ENCODE data around the gene TP53I13. TPM values are rescaled to one million over a fixed set of nuclear protein-coding genes. Genes with fewer than 3 reads are reported as not detected.

The TP53I13 gene
- total and polyA plus RNA-seq, 2 of the 13 experiments (the other 11 are each of a cell fraction or from before 2014, with no cell fraction given): 16.9 to 25.7 TPM

DNA sequence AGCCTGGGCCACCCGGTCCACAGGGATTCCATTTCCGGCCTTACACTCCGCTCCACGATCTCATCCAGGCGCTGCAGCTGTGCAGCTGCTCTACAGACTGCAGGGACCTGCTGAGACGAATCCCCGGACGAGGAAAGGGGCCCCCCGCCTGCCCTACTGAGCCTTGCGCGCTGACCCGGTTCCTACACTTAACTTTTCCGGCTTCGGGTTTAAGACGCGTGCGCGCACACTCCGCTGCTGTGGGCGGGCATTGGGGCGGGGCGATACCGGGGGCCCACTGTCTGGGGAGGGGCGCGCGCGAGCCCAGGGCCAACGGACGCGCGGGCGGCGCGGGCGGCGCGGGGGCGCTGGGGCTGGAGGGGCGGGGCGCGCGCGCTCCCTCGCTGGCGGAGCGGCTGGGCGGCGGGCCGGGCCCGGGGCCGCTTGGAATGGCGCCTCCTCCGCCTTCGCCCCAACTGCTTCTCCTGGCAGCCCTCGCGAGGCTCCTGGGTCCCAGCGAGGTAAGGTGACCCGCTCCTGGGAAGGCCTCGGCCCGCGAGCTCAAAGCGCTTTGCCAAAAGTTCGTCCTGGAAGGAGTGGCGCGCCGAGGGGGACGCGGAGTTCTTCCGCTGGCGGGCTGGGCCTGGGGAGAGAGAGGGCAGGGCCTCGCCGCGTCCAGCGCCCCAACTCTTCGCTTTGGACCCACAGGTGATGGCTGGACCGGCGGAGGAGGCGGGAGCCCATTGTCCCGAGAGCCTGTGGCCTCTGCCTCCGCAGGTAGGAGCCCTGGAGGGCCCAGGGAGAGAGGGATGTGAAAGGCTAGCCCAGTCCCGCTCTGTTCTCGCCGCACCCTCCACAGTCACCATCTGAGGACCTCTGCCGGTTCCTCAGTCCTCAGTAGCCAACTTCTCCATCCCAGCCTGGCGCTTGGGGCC is at the start of gene TP53I13 (continued):
- TF ChIP-seq, protein P1, sequence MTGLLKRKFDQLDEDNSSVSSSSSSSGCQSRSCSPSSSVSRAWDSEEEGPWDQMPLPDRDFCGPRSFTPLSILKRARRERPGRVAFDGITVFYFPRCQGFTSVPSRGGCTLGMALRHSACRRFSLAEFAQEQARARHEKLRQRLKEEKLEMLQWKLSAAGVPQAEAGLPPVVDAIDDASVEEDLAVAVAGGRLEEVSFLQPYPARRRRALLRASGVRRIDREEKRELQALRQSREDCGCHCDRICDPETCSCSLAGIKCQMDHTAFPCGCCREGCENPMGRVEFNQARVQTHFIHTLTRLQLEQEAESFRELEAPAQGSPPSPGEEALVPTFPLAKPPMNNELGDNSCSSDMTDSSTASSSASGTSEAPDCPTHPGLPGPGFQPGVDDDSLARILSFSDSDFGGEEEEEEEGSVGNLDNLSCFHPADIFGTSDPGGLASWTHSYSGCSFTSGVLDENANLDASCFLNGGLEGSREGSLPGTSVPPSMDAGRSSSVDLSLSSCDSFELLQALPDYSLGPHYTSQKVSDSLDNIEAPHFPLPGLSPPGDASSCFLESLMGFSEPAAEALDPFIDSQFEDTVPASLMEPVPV (CRISPR knock-in tag; IDR thresholded peaks at IDR 0.05): no peak
- TF ChIP-seq U2AF2 (IDR thresholded peaks at IDR 0.05; ENCODE audit: low read depth, low read length): no peak
- TF ChIP-seq, protein P2, sequence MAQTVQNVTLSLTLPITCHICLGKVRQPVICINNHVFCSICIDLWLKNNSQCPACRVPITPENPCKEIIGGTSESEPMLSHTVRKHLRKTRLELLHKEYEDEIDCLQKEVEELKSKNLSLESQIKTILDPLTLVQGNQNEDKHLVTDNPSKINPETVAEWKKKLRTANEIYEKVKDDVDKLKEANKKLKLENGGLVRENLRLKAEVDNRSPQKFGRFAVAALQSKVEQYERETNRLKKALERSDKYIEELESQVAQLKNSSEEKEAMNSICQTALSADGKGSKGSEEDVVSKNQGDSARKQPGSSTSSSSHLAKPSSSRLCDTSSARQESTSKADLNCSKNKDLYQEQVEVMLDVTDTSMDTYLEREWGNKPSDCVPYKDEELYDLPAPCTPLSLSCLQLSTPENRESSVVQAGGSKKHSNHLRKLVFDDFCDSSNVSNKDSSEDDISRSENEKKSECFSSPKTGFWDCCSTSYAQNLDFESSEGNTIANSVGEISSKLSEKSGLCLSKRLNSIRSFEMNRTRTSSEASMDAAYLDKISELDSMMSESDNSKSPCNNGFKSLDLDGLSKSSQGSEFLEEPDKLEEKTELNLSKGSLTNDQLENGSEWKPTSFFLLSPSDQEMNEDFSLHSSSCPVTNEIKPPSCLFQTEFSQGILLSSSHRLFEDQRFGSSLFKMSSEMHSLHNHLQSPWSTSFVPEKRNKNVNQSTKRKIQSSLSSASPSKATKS (CRISPR knock-in tag; IDR thresholded peaks at IDR 0.05): no peak
- TF ChIP-seq ZNF850 (CRISPR knock-in tag; conservative IDR thresholded peaks at IDR 0.05): no peak
- no peak; the same call in 1 of the 2 replicates for TF ChIP-seq ZNF773 (CRISPR knock-in tag; IDR thresholded peaks at IDR 0.05; ENCODE audit: borderline replicate concordance)
- no peak for TF ChIP-seq ZNF660 (CRISPR knock-in tag; IDR thresholded peaks at IDR 0.05; ENCODE audit: borderline replicate concordance, low read depth)
- no peak for TF ChIP-seq HNRNPK (IDR thresholded peaks at IDR 0.05; ENCODE audit: low read depth, low read length, poor library complexity, severe bottlenecking)
- no peak for TF ChIP-seq ZNF792 (CRISPR knock-in tag; IDR thresholded peaks at IDR 0.05)
- TF ChIP-seq ZSCAN22 (CRISPR knock-in tag; IDR thresholded peaks at IDR 0.05): no peak
- TF ChIP-seq ZNF329 (CRISPR knock-in tag; IDR thresholded peaks at IDR 0.05; ENCODE audit: low read depth): no peak
- TF ChIP-seq, protein P3, sequence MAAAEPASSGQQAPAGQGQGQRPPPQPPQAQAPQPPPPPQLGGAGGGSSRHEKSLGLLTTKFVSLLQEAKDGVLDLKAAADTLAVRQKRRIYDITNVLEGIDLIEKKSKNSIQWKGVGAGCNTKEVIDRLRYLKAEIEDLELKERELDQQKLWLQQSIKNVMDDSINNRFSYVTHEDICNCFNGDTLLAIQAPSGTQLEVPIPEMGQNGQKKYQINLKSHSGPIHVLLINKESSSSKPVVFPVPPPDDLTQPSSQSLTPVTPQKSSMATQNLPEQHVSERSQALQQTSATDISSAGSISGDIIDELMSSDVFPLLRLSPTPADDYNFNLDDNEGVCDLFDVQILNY (CRISPR knock-in tag; conservative IDR thresholded peaks at IDR 0.05): no peak
- no peak for TF ChIP-seq NFYC (CRISPR knock-in tag; IDR thresholded peaks at IDR 0.05)
- TF ChIP-seq POLR2AphosphoS2 (IDR thresholded peaks at IDR 0.05; ENCODE audit: low read depth, low read length): no peak
- TF ChIP-seq, protein P4, sequence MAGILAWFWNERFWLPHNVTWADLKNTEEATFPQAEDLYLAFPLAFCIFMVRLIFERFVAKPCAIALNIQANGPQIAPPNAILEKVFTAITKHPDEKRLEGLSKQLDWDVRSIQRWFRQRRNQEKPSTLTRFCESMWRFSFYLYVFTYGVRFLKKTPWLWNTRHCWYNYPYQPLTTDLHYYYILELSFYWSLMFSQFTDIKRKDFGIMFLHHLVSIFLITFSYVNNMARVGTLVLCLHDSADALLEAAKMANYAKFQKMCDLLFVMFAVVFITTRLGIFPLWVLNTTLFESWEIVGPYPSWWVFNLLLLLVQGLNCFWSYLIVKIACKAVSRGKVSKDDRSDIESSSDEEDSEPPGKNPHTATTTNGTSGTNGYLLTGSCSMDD (CRISPR knock-in tag; IDR thresholded peaks at IDR 0.05): no peak
- no peak for TF ChIP-seq ARNT (IDR thresholded peaks at IDR 0.05)
- no peak for TF ChIP-seq CBX5 (CRISPR knock-in tag; IDR thresholded peaks at IDR 0.05; ENCODE audit: borderline replicate concordance)
- TF ChIP-seq, protein P5, sequence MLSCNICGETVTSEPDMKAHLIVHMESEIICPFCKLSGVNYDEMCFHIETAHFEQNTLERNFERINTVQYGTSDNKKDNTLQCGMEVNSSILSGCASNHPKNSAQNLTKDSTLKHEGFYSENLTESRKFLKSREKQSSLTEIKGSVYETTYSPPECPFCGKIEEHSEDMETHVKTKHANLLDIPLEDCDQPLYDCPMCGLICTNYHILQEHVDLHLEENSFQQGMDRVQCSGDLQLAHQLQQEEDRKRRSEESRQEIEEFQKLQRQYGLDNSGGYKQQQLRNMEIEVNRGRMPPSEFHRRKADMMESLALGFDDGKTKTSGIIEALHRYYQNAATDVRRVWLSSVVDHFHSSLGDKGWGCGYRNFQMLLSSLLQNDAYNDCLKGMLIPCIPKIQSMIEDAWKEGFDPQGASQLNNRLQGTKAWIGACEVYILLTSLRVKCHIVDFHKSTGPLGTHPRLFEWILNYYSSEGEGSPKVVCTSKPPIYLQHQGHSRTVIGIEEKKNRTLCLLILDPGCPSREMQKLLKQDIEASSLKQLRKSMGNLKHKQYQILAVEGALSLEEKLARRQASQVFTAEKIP (CRISPR knock-in tag; IDR thresholded peaks at IDR 0.05; ENCODE audit: borderline replicate concordance): no peak
- TF ChIP-seq REPIN1 (CRISPR knock-in tag; IDR thresholded peaks at IDR 0.05; ENCODE audit: borderline replicate concordance, low read depth): no peak
- no peak for TF ChIP-seq ZNF607 (CRISPR knock-in tag; IDR thresholded peaks at IDR 0.05; ENCODE audit: borderline replicate concordance)
- peak; percentile 14; the same call in 1 of the 2 replicates for TF ChIP-seq ZNF264 (CRISPR knock-in tag; IDR thresholded peaks at IDR 0.05)
- no peak for TF ChIP-seq LCORL (IDR thresholded peaks at IDR 0.05)
- peak; percentile 31 for TF ChIP-seq LCORL (CRISPR knock-in tag; IDR thresholded peaks at IDR 0.05)
- TF ChIP-seq SMC3 (IDR thresholded peaks at IDR 0.05; ENCODE audit: low read length): no peak

Measured in HepG2 (cell line).